ENCODE results near the gene SLC22A14.
"Not testable (repeated sequence)": the region's sequence is repeated elsewhere in the genome, so short reads cannot be mapped to it uniquely, and the experiment has no call there.

SLC22A14 gene

GRCh38 chr3:38316356-38317191 lies 34.5 kb downstream of the SLC22A14 start:
- DNase-seq (ENCODE audit: insufficient read length): no peak
- no peak for FAIRE-seq
- TF ChIP-seq POLR2AphosphoS5 (IDR thresholded peaks at IDR 0.05; ENCODE audit: low read depth, low read length) (no peak), POLR2A (IDR thresholded peaks at IDR 0.05; ENCODE audit: low read depth, low read length) (no peak), TAF1 (IDR thresholded peaks at IDR 0.05; ENCODE audit: borderline replicate concordance, low read depth, low read length) (no peak)

- DNase-seq (ENCODE audit: insufficient read length) (no peak), FAIRE-seq (no peak)
- no peak for TF ChIP-seq POLR2AphosphoS5 (IDR thresholded peaks at IDR 0.05; ENCODE audit: low read depth, low read length)
- TF ChIP-seq TAF1 (IDR thresholded peaks at IDR 0.05; ENCODE audit: borderline replicate concordance, low read depth, low read length): no peak
- no peak for TF ChIP-seq POLR2A (IDR thresholded peaks at IDR 0.05; ENCODE audit: low read depth, low read length)
These were observed 35.2 kb downstream of the SLC22A14 start for GRCh38 chr3:38317192-38317759.

GRCh38 chr3:38318766-38319671 lies 36.9 kb downstream of the SLC22A14 start:
- DNase-seq (ENCODE audit: insufficient read length): no peak
- no peak for FAIRE-seq
- TF ChIP-seq POLR2A (IDR thresholded peaks at IDR 0.05; ENCODE audit: low read depth, low read length): no peak
- no peak for TF ChIP-seq TAF1 (IDR thresholded peaks at IDR 0.05; ENCODE audit: borderline replicate concordance, low read depth, low read length)
- no peak for TF ChIP-seq POLR2AphosphoS5 (IDR thresholded peaks at IDR 0.05; ENCODE audit: low read depth, low read length)

- not testable (repeated sequence) for FAIRE-seq; DNase-seq (ENCODE audit: insufficient read length)
These were observed 38.5 kb downstream of the SLC22A14 start for GRCh38 chr3:38320638-38321037.

DNA sequence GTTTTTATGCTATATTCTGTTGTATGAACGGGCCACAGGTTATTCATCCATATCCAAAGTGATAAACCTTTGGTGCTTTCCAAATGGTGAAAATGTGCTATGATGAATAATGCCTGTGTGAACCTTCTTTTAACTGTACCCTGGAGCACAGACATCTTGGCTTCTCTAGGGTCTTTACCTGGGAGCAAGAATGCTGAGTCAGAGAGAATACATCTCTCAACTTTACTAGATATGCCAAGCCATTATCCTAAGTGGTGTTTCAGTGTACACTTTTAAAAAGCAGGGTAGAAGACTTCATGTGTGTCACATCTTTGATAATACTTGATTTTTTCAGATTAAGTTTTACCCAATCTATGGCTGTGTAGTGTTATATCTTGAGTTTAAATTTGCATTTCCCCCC lies 41.0 kb downstream of the SLC22A14 start:
- TF ChIP-seq POLR2A (IDR thresholded peaks at IDR 0.05; ENCODE audit: low read depth, low read length) (no peak), TAF1 (IDR thresholded peaks at IDR 0.05; ENCODE audit: borderline replicate concordance, low read depth, low read length) (no peak), POLR2AphosphoS5 (IDR thresholded peaks at IDR 0.05; ENCODE audit: low read depth, low read length) (no peak)
- no peak for FAIRE-seq
- no peak for DNase-seq (ENCODE audit: insufficient read length)

DNA sequence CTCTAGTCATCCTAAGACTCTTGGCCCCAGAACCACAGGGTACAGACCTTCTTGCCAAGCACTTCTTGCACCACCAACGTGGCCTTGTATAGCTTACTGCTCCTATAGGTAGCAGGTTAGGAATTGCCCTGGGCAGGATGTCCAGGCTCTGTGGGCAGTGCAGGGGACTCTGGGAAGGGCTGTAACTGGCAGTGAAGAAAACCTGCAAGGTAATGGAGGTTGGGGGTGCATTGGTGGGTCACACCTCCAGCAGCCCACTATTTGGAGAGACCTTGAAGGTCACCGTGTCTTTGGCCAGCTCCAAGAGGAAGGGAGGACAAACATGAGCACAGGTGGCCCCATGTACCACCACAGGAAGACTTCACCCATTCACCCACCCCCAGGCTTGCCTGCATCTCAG lies 43.2 kb downstream of the SLC22A14 start:
- no peak for DNase-seq (ENCODE audit: insufficient read length)
- TF ChIP-seq POLR2A (IDR thresholded peaks at IDR 0.05; ENCODE audit: low read depth, low read length) (no peak), POLR2AphosphoS5 (IDR thresholded peaks at IDR 0.05; ENCODE audit: low read depth, low read length) (no peak), TAF1 (IDR thresholded peaks at IDR 0.05; ENCODE audit: borderline replicate concordance, low read depth, low read length) (no peak)
- FAIRE-seq: no peak

GRCh38 chr3:38327335-38328009 lies 45.4 kb downstream of the SLC22A14 start:
- no peak for FAIRE-seq
- TF ChIP-seq POLR2A (IDR thresholded peaks at IDR 0.05; ENCODE audit: low read depth, low read length) (no peak), TAF1 (IDR thresholded peaks at IDR 0.05; ENCODE audit: borderline replicate concordance, low read depth, low read length) (no peak), POLR2AphosphoS5 (IDR thresholded peaks at IDR 0.05; ENCODE audit: low read depth, low read length) (no peak)

GRCh38 chr3:38331257-38332022 lies 49.3 kb downstream of the SLC22A14 start:
- DNase-seq (ENCODE audit: insufficient read length) (no peak), FAIRE-seq (no peak)
- TF ChIP-seq POLR2A (IDR thresholded peaks at IDR 0.05; ENCODE audit: low read depth, low read length) (no peak), POLR2AphosphoS5 (IDR thresholded peaks at IDR 0.05; ENCODE audit: low read depth, low read length) (no peak), TAF1 (IDR thresholded peaks at IDR 0.05; ENCODE audit: borderline replicate concordance, low read depth, low read length) (no peak)

More at GRCh38 chr3:38327335-38328009, 45.4 kb downstream of the SLC22A14 start:
- no peak for DNase-seq (ENCODE audit: insufficient read length)

- no peak for DNase-seq (ENCODE audit: insufficient read length)
- TF ChIP-seq POLR2AphosphoS5 (IDR thresholded peaks at IDR 0.05; ENCODE audit: low read depth, low read length) (no peak), POLR2A (IDR thresholded peaks at IDR 0.05; ENCODE audit: low read depth, low read length) (no peak), TAF1 (IDR thresholded peaks at IDR 0.05; ENCODE audit: borderline replicate concordance, low read depth, low read length) (no peak)
- FAIRE-seq: no peak
These were observed 50.1 kb downstream of the SLC22A14 start for GRCh38 chr3:38332201-38332600.

All from GM12892 (cell line).